GM21423 (cell line): ENCODE data around the gene JPH4.
"Not testable (repeated sequence)": the region's sequence is repeated elsewhere in the genome, so short reads cannot be mapped to it uniquely, and the experiment has no call there.

ENCODE experiments used
- ATAC-seq: cut with Tn5 transposase; IDR thresholded peaks from one replicate; pipeline ENCODE4 v1.9.1; 2021; ENCODE audit warnings: mild to moderate bottlenecking, moderate library complexity; ENCODE audit not compliant: unreplicated experiment

Gene JPH4

DNA sequence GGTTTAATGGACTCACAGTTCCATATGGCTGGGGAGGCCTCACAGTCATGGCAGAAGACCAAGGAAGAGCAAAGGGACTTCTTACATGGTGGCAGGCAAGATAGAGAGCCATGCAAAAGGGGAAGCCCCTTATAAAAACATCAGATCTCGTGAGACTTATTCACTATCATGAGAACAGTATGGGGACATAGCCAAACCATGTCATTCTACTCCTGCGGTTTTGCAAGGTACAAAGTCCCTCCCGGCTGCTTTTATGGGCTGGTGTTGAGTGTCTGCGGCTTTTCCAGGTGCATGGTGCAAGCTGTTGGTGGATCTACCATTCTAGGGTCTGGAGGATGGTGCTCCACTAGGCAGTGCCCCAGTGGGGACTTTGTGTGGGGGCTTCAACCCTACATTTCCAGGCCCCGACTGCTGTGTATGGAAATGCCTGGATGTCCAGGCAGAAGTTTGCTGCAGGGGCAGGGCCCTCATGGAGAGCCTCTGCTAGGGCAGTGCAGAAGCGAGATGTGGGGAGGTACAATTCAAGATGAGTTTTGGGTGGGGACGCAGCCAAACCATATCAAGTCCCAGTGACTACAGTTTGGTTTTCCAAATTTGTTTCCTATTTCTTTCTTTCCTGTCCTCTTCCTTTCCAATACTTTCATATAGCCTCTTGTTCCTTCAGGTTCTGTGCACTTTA is 31.0 kb upstream of the JPH4 start:
- ATAC-seq: not testable (repeated sequence)

- ATAC-seq: no peak
Measured at GRCh38 chr14:23609001-23609400, 30.4 kb upstream of the JPH4 start.

DNA sequence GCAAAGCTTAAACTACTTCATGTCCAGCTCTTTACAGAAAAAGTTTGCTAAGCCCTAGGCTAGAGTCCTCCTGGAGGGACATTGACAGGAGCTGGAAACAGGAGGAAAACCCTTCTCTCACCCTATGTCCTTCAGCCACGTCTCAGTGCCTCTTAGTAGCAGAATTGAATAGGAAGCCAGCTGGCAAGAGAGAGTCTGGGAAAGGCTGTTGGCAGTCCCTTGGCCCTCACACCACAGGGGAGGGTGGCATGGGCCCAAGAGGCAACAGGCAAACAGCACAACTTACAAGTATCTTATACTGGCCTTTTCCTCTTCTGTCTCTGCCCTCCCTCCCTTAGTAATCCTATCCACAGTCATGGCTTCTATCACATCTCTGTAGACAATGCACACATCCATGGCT is 29.9 kb upstream of the JPH4 start:
- ATAC-seq: no peak

DNA sequence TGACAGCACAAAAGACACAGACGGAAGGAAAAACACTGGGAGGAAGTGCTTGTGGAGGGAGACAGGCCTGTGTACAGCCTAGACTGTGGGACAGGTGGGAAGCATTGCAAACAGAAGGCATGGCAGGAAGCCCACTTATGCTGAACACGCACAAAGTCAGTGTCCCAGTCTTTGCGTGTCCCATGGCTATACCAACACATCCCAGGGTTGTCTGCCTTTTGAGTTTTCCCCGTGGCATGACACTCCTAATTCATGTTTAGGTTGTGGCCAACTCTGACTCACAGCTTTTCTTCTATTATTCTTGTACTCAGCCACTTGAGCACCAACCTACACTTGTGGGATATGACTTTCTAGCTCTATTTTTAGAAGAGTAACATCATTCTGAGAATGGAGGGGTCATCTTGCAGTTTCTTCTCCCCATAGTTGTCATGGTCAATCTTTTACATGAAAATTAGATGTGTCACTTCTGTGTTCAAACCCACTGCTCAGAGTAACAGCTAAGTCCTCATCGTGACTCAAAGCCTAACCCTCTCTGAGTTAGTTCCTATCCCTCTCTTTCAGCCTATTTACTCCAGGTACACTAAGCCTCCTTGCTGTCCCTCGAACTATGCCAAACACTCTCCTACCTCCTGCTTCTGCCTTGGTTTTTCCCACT is 27.5 kb upstream of the JPH4 start:
- ATAC-seq: peak; percentile 80

GRCh38 chr14:23604675-23605170 is 26.1 kb upstream of the JPH4 start:
- ATAC-seq: no peak

DNA sequence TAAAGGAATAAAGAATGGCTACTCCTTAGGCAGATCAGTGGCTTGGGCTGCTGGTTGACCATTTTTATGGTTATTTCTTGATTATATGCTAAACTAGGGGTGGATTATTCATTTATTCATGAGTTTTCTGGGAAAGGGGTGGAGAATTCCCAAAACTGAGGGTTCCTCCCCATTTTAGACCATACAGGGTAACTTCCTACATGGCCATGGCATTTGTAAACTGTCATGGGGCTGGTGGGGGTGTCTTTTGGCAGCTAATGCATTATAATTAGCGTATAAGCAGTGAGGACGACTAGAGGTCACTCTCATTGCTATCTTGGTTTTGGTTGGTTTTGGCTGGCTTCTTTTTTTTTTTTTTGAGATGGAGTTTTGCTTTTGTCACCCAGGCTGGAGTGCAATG is 25.6 kb upstream of the JPH4 start:
- no peak for ATAC-seq

DNA sequence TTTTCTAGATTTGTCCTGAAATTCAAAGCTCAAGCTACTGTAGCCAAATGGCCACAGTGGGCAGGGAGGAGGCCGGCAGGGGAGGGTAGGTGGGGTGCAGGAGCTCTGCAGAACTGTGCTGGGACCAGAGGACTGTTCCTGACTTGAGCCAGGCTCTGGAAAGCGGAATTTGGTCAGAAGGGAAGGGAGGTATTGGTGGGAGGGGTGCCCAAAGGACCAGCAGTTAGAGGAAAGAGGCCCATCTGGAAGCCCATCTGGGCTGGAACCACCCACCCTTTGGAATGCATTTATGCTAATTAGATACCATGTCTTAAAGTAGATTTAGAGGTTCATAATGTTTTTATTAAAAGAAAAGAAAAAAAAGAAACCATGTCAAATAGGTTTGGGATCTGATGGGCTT is 24.5 kb upstream of the JPH4 start:
- no peak for ATAC-seq

- no peak for ATAC-seq
Measured at GRCh38 chr14:23602181-23603095, 23.8 kb upstream of the JPH4 start.

DNA sequence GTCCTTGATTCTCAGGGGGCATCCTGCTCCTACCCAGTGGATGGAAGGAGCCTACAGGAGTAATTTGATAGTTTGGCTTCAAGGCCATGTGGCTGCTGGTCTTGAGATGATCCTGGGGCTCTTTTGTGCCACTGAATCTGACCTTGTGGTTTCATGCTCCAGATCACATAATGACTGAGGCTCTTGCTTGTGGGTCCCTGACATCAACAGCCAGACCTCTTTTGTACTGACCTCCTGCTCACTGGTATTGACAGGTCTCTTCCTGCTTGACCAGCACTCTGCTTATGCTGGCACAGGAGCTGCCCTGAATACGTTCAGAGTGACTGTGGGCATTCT is 23.2 kb upstream of the JPH4 start:
- no peak for ATAC-seq

- ATAC-seq: no peak
Measured at GRCh38 chr14:23601424-23601823, 22.8 kb upstream of the JPH4 start.

DNA sequence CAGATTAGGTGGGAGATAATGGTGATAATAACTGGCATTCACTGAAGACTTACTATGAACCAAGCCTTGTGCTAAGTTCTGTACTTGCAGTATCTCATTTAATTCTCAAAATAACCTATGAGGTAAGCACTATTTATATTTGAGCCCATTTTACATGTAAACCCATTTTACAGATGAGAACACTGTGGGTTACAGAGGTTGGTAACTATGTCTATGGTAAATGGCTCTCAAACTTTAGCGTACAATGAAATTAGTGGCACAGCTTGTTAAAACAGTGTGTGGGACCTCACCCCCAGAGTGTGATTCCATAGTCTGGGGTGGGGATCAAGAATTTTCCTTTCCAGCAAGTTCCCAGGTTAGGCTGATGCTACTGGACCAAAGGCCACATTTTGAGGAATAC is 22.2 kb upstream of the JPH4 start:
- no peak for ATAC-seq

GRCh38 chr14:23600322-23600707 is 21.7 kb upstream of the JPH4 start:
- ATAC-seq: no peak

DNA sequence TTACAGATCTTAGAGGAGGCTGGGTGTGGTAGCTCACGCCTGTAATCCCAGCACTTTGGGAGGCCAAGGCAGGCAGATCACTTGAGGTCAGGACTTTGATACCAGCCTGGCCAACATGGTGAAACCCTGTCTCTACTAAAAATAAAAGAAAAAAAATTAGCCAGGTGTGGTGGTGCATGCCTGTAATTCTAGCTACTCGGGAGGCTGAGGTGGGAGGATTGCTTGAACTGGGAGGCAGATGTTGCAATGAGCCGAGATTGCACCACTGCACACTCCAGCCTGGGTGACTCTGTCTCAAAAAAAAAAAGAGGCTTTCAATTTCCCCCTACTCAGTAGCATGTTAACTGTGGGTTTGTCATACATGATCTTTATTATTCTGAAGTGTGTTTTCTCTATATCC is 15.6 kb upstream of the JPH4 start:
- ATAC-seq: not testable (repeated sequence)

GRCh38 chr14:23590198-23590597 is 11.6 kb upstream of the JPH4 start:
- ATAC-seq: no peak

DNA sequence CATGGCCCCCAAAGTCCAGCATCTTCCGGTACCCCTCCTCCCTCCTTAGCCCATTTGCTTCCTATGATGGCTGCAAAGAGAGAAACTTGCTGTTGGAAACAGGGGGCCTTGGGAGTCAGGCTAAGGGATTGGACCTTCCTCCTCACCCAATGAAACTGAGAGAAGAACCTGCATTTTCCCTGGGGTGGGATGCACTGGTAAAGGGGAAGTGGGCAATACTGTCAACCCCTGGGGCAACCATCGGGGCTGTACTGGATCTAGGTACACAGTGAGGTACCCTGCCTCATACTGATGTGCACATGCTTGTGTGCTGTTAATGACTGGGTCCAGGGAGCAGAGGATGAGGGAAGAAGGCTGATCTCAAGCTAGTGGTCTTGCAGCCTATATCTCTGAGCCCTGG is 11.0 kb upstream of the JPH4 start:
- no peak for ATAC-seq

DNA sequence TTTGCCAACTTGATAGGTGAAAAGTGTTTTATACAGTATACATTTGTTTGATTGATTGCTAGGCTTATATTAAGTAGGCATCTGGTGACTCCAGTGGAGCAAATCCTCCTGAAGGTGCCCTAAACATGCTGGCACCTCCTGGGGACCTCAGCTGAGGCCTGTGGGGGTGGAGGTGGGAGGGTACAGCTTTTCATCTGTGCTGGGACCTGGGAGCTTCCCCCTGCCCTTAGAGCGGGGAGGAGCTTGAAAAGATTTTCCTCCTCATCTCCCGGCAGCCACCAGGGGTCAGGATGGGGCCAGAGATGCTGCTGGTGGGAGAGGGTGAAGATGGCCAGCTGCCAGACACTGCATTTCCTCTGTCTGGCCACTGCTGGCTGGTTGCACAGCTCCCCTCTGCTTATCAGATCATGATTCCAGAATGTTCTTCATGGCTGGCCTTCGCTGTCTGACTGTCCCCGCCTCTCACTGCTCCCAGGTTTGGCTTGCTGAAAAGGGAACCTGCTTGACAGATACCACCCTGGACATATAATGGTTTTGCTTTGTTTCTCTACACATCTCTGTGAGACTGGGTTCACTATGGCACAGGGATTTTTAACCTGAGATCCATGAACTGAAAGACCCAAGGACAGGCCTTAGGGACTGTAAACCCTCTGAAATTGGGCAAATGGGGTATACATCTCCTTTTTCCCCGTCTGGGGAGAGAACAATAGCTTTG is 10.5 kb upstream of the JPH4 start:
- ATAC-seq: peak; percentile 98

GRCh38 chr14:23584527-23585203 is 6.1 kb upstream of the JPH4 start:
- not testable (repeated sequence) for ATAC-seq

- not testable (repeated sequence) for ATAC-seq
Measured at GRCh38 chr14:23583761-23584526, 5.4 kb upstream of the JPH4 start.

DNA sequence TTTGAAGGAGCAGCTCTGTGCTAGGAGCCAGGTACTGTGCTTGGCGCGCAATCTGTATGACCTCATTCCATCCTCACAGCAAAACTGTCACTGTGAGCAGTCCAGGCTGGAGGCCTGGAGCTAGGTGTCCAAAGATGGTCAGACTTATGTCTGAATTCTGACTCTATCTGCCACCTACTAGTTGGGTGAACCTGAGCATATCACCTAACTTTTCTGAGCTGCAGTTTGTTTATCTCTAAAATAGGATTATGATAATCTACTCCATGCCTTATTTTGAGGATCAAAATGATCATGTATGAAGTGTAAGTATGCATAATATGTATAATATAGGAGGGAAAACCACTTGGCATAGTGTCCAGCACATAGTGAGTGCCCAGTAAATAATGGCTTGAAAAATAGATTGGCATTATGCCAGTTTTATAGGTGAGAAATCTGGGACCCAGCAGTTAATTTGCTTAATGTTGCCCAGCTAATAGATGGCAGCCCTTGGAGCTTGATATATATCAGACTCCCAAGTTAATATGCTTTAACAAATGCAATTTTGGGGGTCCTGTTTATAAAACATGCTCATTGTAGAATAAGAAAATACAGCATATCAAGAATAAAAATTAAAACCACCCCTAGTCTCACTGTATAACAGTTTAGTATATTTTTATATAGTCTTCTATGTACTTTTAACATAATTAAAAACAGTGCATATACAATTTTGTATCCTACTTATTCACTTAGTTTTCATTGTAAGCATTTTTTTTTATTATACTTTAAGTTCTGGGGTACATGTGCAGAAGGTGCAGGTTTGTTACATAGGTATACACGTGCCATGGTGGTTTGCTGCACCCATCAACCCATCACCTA is 4.5 kb upstream of the JPH4 start:
- ATAC-seq: no peak
